Hepatocyte (in vitro differentiated cells): Measurements from ENCODE around the gene CLDN15. TPM values are rescaled to one million over a fixed set of nuclear protein-coding genes. Genes with fewer than 3 reads are reported as not detected.

Experiments used
- DNase-seq: peaks from one replicate; pipeline ENCODE4 v3.0.0-alpha.2; 2016; ENCODE audit warnings: low spot score
- H2AFZ ChIP-seq: fragments of 200-600 bp; sonication (generic); 2 replicates; pipeline ENCODE4 v1.6.0; 2016; ENCODE audit warnings: antibody characterized with exemption, mild to moderate bottlenecking
- H3K27ac ChIP-seq: fragments of 200-600 bp; sonication (generic); 2 replicates; pipeline ENCODE4 v1.5.1; 2016; ENCODE audit warnings: mild to moderate bottlenecking
- H3K27me3 ChIP-seq: fragments of 200-600 bp; sonication (generic); 2 replicates; pipeline ENCODE4 v1.6.1; 2016
- H3K36me3 ChIP-seq: fragments of 200-600 bp; sonication (generic); replicated peaks from 2 replicates; pipeline ENCODE4 v1.5.1; 2016; ENCODE audit warnings: low read depth; ENCODE audit not compliant: insufficient read depth
- H3K4me1 ChIP-seq: fragments of 200-600 bp; sonication (generic); 2 replicates; pipeline ENCODE4 v1.5.1; 2016; ENCODE audit warnings: mild to moderate bottlenecking, moderate library complexity; ENCODE audit not compliant: insufficient read depth
- H3K4me2 ChIP-seq: fragments of 200-600 bp; sonication (generic); 2 replicates; pipeline ENCODE4 v1.6.0; 2016
- H3K4me3 ChIP-seq: fragments of 200-600 bp; sonication (generic); 2 replicates; pipeline ENCODE4 v1.5.1; 2016; ENCODE audit warnings: mild to moderate bottlenecking
- H3K79me2 ChIP-seq: fragments of 200-600 bp; sonication (generic); 2 replicates; pipeline ENCODE4 v1.6.0; 2017; ENCODE audit warnings: mild to moderate bottlenecking
- H3K9me2 ChIP-seq: fragments of 200-600 bp; sonication (generic); replicated peaks from 2 replicates; pipeline ENCODE4 v1.6.0; 2017; ENCODE audit warnings: mild to moderate bottlenecking; ENCODE audit not compliant: insufficient read depth
- H3K9me3 ChIP-seq: fragments of 200-600 bp; sonication (generic); 2 replicates; pipeline ENCODE4 v1.5.1; 2016; ENCODE audit warnings: low read depth, mild to moderate bottlenecking
- H4K20me1 ChIP-seq: fragments of 200-600 bp; sonication (generic); 2 replicates; pipeline ENCODE4 v1.6.0; 2016; ENCODE audit warnings: mild to moderate bottlenecking; ENCODE audit not compliant: insufficient read depth, poor library complexity, severe bottlenecking
- CTCF ChIP-seq: fragments of 200-600 bp; sonication (generic); IDR thresholded peaks from 2 replicates; pipeline ENCODE4 v1.5.1; 2016; ENCODE audit warnings: antibody characterized with exemption, mild to moderate bottlenecking; ENCODE audit not compliant: poor library complexity
- EZH2 ChIP-seq: fragments of 200-600 bp; sonication (generic); IDR thresholded peaks from 2 replicates; pipeline ENCODE4 v1.6.1; 2016; ENCODE audit warnings: antibody characterized with exemption, mild to moderate bottlenecking, borderline replicate concordance
- EZH2phosphoT487 ChIP-seq: fragments of 200-600 bp; sonication (generic); IDR thresholded peaks from one replicate; pipeline ENCODE4 v1.6.1; 2018; ENCODE audit warnings: antibody characterized with exemption, mild to moderate bottlenecking, low read depth, moderate library complexity; ENCODE audit not compliant: unreplicated experiment, severe bottlenecking
- WGBS: methylation state at CpG from one replicate; pipeline ENCODE4 v1.1.6; 2016; ENCODE audit warnings: low lambda C conversion rate; ENCODE audit errors: missing lambda C conversion rate; 5-methylcytosine and 5-hydroxymethylcytosine counted together
- polyA plus RNA-seq: library from polyadenylated mRNA; unstranded; fragments of >200 nt; fragmentation: Nextera tagmentation; extraction: Ambion mirVana; gene quantifications from 2 replicates; pipeline ENCODE4 v1.2.1, GENCODE V29; 2016
- total RNA-seq: library from RNA; depleted of rRNA; stranded (reverse); fragments of >200 nt; gene quantifications from 2 replicates; pipeline ENCODE4 v1.2.3, GENCODE V29; 2014

The CLDN15 gene
- total and polyA plus RNA-seq, 2 experiments from 2014 or later = 14.3 to 25.7 TPM

- Histone ChIP-seq H3K36me3 (no peaks in the 10 kb centered on the region), H3K27ac (peak overlapping the region; percentile 60), H3K27me3 (no peaks in the 10 kb centered on the region), H4K20me1 (peaks cover 13% of the 10 kb centered on the region), H3K4me3 (no peak overlapping the region), H3K9me2 (no peaks in the 10 kb centered on the region), H3K9me3 (no peaks in the 10 kb centered on the region), H3K79me2 (peaks cover 31% of the 10 kb centered on the region), H2AFZ (no peak overlapping the region), H3K4me2 (no peak overlapping the region), H3K4me1 (peaks cover 9% of the 10 kb centered on the region)
- 90% methylated on average over 26 of the region's 27 CpGs for WGBS
- no peak for DNase-seq
- no peak for TF ChIP-seq EZH2phosphoT487
- TF ChIP-seq EZH2 = no peak
- no peak for TF ChIP-seq CTCF
These were observed 1.8 kb upstream of the CLDN15 start for GRCh38 chr7:101239191-101239950.

GRCh38 chr7:101238226-101239182 is 902 bp upstream of the CLDN15 start:
- no peaks in the 10 kb centered on the region for H3K9me2 ChIP-seq
- WGBS = 70% methylated on average over 28 of the region's 28 CpGs
- TF ChIP-seq CTCF (no peak), EZH2 (no peak), EZH2phosphoT487 (no peak)
- H4K20me1 ChIP-seq = peaks cover 12% of the 10 kb centered on the region
- H2AFZ ChIP-seq = no peak overlapping the region
- H3K79me2 ChIP-seq = peaks cover 26% of the 10 kb centered on the region
- no peaks in the 10 kb centered on the region for H3K36me3 ChIP-seq
- H3K4me2 ChIP-seq = no peak overlapping the region
- peaks cover 3% of the 10 kb centered on the region for H3K4me1 ChIP-seq
- no peak overlapping the region for H3K4me3 ChIP-seq
- no peak for DNase-seq
- H3K27me3 ChIP-seq = no peaks in the 10 kb centered on the region
- peak overlapping the region; percentile 60 for H3K27ac ChIP-seq
- no peaks in the 10 kb centered on the region for H3K9me3 ChIP-seq

GRCh38 chr7:101236292-101236835 is 1.2 kb downstream of the CLDN15 start:
- H3K4me1 ChIP-seq = peaks cover 16% of the 10 kb centered on the region
- H3K4me2 ChIP-seq = no peak overlapping the region
- no peaks in the 10 kb centered on the region for H3K9me2 ChIP-seq
- H3K27me3 ChIP-seq = no peaks in the 10 kb centered on the region
- TF ChIP-seq EZH2 = no peak
- TF ChIP-seq EZH2phosphoT487 = no peak
- no peak for TF ChIP-seq CTCF
- no peaks in the 10 kb centered on the region for H3K36me3 ChIP-seq
- peaks cover 6% of the 10 kb centered on the region for H3K79me2 ChIP-seq
- H4K20me1 ChIP-seq = no peaks in the 10 kb centered on the region
- DNase-seq = peak; percentile 8
- H2AFZ ChIP-seq = no peak overlapping the region
- H3K4me3 ChIP-seq = no peak overlapping the region
- H3K9me3 ChIP-seq = no peaks in the 10 kb centered on the region
- 96% methylated on average over 18 of the region's 21 CpGs for WGBS
- H3K27ac ChIP-seq = no peak overlapping the region
